ENCODE measurements around the gene ETFDH. TPM values are rescaled to one million over a fixed set of nuclear protein-coding genes. Genes with fewer than 3 reads are reported as not detected.

Gene ETFDH
- total RNA-seq, 1 experiment from 2014 or later: 12.4 TPM

- ChIA-PET POLR2A (no interaction called here), CTCF (interaction anchor here (1.4 kb wide), 1 partner anchor 15 kb away, joined by 3 read pairs; no protein-coding TSS in a partner anchor)
- Mint-ChIP-seq H3K36me3 (no peaks in the 10 kb centered on the region), H3K27me3 (ENCODE audit: low read depth) (no peaks in the 10 kb centered on the region), H3K4me1 (0 out of 2 replicates have a peak, but pooled peaks cover 4% of the 10 kb centered on the region), H3K9me3 (no peaks in the 10 kb centered on the region), H3K4me3 (no peak overlapping the region), H3K27ac (no peak overlapping the region)
- TF ChIP-seq ZNF219 (CRISPR knock-in tag; IDR thresholded peaks at IDR 0.05; ENCODE audit: borderline replicate concordance) (no peak), SMAD4 (CRISPR knock-in tag; IDR thresholded peaks at IDR 0.05) (no peak), CREM (CRISPR knock-in tag; IDR thresholded peaks at IDR 0.05) (no peak), KAT7 (CRISPR knock-in tag; IDR thresholded peaks at IDR 0.05; ENCODE audit: borderline replicate concordance) (no peak), ZNF263 (CRISPR knock-in tag; IDR thresholded peaks at IDR 0.05; ENCODE audit: low read depth) (no peak), ZNF425 (CRISPR knock-in tag; conservative IDR thresholded peaks at IDR 0.05) (no peak), SMAD3 (CRISPR knock-in tag; IDR thresholded peaks at IDR 0.05; ENCODE audit: borderline replicate concordance) (no peak), ZNF532 (CRISPR knock-in tag; IDR thresholded peaks at IDR 0.05; ENCODE audit: borderline replicate concordance) (no peak), PREB (CRISPR knock-in tag; IDR thresholded peaks at IDR 0.05; ENCODE audit: borderline replicate concordance) (no peak), IRF2 (CRISPR knock-in tag; IDR thresholded peaks at IDR 0.05; ENCODE audit: borderline replicate concordance, low read depth) (no peak), ZNF512 (CRISPR knock-in tag; IDR thresholded peaks at IDR 0.05; ENCODE audit: borderline replicate concordance) (no peak), NR3C1 (CRISPR knock-in tag; conservative IDR thresholded peaks at IDR 0.05; ENCODE audit: low read depth) (no peak), ARID4B (CRISPR knock-in tag; IDR thresholded peaks at IDR 0.05; ENCODE audit: borderline replicate concordance) (no peak), GABPB1 (CRISPR knock-in tag; IDR thresholded peaks at IDR 0.05) (no peak)
- DNase-seq (ENCODE audit: low spot score): no peak
- no peak for ATAC-seq
Measured at GRCh38 chr4:158738866-158739265, 66.8 kb downstream of the ETFDH start.

Data from WTC11 (cell line).